H9 (cell line): ENCODE data around the gene JMJD7. TPM values are rescaled to one million over a fixed set of nuclear protein-coding genes. Genes with fewer than 3 reads are reported as not detected.

Experiments
- DNase-seq: peaks from one replicate; pipeline ENCODE4 v3.0.0-alpha.2; 2017
- H2AFZ ChIP-seq: one replicate; pipeline ENCODE4 v1.6.1; 2013; ENCODE audit warnings: mild to moderate bottlenecking, low read length, control low read depth, moderate library complexity
- H2AK5ac ChIP-seq: 2 replicates; pipeline ENCODE4 v1.6.1; 2013; ENCODE audit warnings: low read length, control low read depth, mixed read lengths; ENCODE audit not compliant: insufficient read length
- H2BK120ac ChIP-seq: one replicate; pipeline ENCODE4 v1.6.1; 2013; ENCODE audit warnings: low read depth, mild to moderate bottlenecking, low read length, control low read depth, inconsistent platforms; ENCODE audit not compliant: poor library complexity, severe bottlenecking
- H2BK12ac ChIP-seq: 2 replicates; pipeline ENCODE4 v1.6.1; 2013; ENCODE audit warnings: low read length, control low read depth, mixed read lengths, low read depth; ENCODE audit not compliant: insufficient read length
- H2BK15ac ChIP-seq: 2 replicates; pipeline ENCODE4 v1.6.1; 2013; ENCODE audit warnings: low read depth, low read length, control low read depth
- H2BK20ac ChIP-seq: one replicate; pipeline ENCODE4 v1.6.1; 2013; ENCODE audit warnings: low read depth, mild to moderate bottlenecking, low read length, control low read depth, inconsistent platforms; ENCODE audit not compliant: poor library complexity, severe bottlenecking
- H2BK5ac ChIP-seq: 2 replicates; pipeline ENCODE4 v1.6.1; 2013; ENCODE audit warnings: low read length, control low read depth, mixed read lengths; ENCODE audit not compliant: insufficient read length
- H3K14ac ChIP-seq: 2 replicates; pipeline ENCODE4 v1.6.1; 2013; ENCODE audit warnings: low read length, control low read depth; ENCODE audit not compliant: insufficient read depth
- H3K18ac ChIP-seq: 2 replicates; pipeline ENCODE4 v1.6.1; 2013; ENCODE audit warnings: low read depth, mild to moderate bottlenecking, mixed read lengths, low read length, control low read depth; ENCODE audit not compliant: insufficient read length
- H3K23ac ChIP-seq: 2 replicates; pipeline ENCODE4 v1.6.1; 2013; ENCODE audit warnings: low read length, control low read depth, mixed read lengths, low read depth; ENCODE audit not compliant: insufficient read length
- H3K23me2 ChIP-seq: 2 replicates; pipeline ENCODE4 v1.6.1; 2013; ENCODE audit warnings: low read depth, mild to moderate bottlenecking, mixed read lengths, low read length, control low read depth; ENCODE audit not compliant: insufficient read length, poor library complexity, severe bottlenecking
- H3K27ac ChIP-seq: 2 replicates; pipeline ENCODE4 v1.5.1; 2013; ENCODE audit warnings: low read length, control low read depth, mixed read lengths, low read depth; ENCODE audit not compliant: insufficient read length
- H3K27me3 ChIP-seq: 2 replicates; pipeline ENCODE4 v1.6.1; 2013; ENCODE audit warnings: low read length, control low read depth, inconsistent platforms; ENCODE audit not compliant: insufficient read depth
- H3K4ac ChIP-seq: 2 replicates; pipeline ENCODE4 v1.6.1; 2013; ENCODE audit warnings: low read depth, mild to moderate bottlenecking, control low read depth, inconsistent platforms, low read length, moderate library complexity
- H3K4me1 ChIP-seq: 2 replicates; pipeline ENCODE4 v1.6.1; 2013; ENCODE audit warnings: low read length, control low read depth, inconsistent platforms; ENCODE audit not compliant: insufficient read depth
- H3K4me2 ChIP-seq: 2 replicates; pipeline ENCODE4 v1.6.1; 2013; ENCODE audit warnings: low read length, control low read depth, mixed read lengths; ENCODE audit not compliant: insufficient read length, insufficient read depth
- H3K56ac ChIP-seq: 2 replicates; pipeline ENCODE4 v1.6.1; 2013; ENCODE audit warnings: low read depth, mild to moderate bottlenecking, mixed read lengths, low read length, control low read depth; ENCODE audit not compliant: insufficient read length
- H3K79me1 ChIP-seq: 2 replicates; pipeline ENCODE4 v1.6.1; 2013; ENCODE audit warnings: low read depth, mild to moderate bottlenecking, moderate library complexity, low read length, control low read depth, inconsistent platforms; ENCODE audit not compliant: insufficient read depth, poor library complexity, severe bottlenecking
- H3K79me2 ChIP-seq: 2 replicates; pipeline ENCODE4 v1.6.1; 2013; ENCODE audit warnings: low read length, control low read depth, inconsistent platforms; ENCODE audit not compliant: insufficient read depth
- H3K9ac ChIP-seq: 2 replicates; pipeline ENCODE4 v1.6.1; 2013; ENCODE audit warnings: low read length, control low read depth, mixed read lengths; ENCODE audit not compliant: insufficient read length; ENCODE audit errors: extremely low read depth
- H3K9me3 ChIP-seq: one replicate; pipeline ENCODE4 v1.6.1; 2013; ENCODE audit warnings: low read depth, low read length, inconsistent platforms; ENCODE audit not compliant: control insufficient read depth
- H3T11ph ChIP-seq: one replicate; pipeline ENCODE4 v1.6.1; 2013; ENCODE audit warnings: mild to moderate bottlenecking, low read length, control low read depth, inconsistent platforms
- H4K20me1 ChIP-seq: one replicate; pipeline ENCODE4 v1.6.1; 2013; ENCODE audit not compliant: control insufficient read depth, insufficient read length, insufficient read depth
- H4K5ac ChIP-seq: 2 replicates; pipeline ENCODE4 v1.6.1; 2013; ENCODE audit warnings: low read depth, mild to moderate bottlenecking, mixed read lengths, low read length, control low read depth; ENCODE audit not compliant: insufficient read length
- H4K8ac ChIP-seq: replicated peaks from 2 replicates; pipeline ENCODE4 v1.6.1; 2013; ENCODE audit warnings: low read length, control low read depth, mixed read lengths, low read depth; ENCODE audit not compliant: insufficient read length
- H4K91ac ChIP-seq: 2 replicates; pipeline ENCODE4 v1.6.1; 2013; ENCODE audit warnings: low read depth, mild to moderate bottlenecking, moderate library complexity, mixed read lengths, low read length, control low read depth; ENCODE audit not compliant: insufficient read length
- H3K27ac Mint-ChIP-seq, 3 experiments: 2 replicates in 2 of 3; 3 replicates in 1 of 3; pipeline ENCODE4 v1.8.0; 2020 to 2021; ENCODE audit warnings: mixed read lengths in 3 of 3, mild to moderate bottlenecking in 1 of 3, moderate library complexity in 1 of 3
- H3K27me3 Mint-ChIP-seq: 2 replicates; pipeline ENCODE4 v1.8.0; 2021; ENCODE audit warnings: low read depth, mild to moderate bottlenecking, moderate library complexity, mixed read lengths
- H3K36me3 Mint-ChIP-seq, 3 experiments: 2 replicates in 2 of 3; 3 replicates in 1 of 3; pipeline ENCODE4 v1.8.0; 2020 to 2021; ENCODE audit warnings: low read depth in 3 of 3, mixed read lengths in 3 of 3; ENCODE audit not compliant: insufficient read depth in 1 of 3
- H3K4me1 Mint-ChIP-seq, 2 experiments: 2 replicates each; pipeline ENCODE4 v1.8.0; 2020; ENCODE audit warnings: mixed read lengths in 2 of 2
- H3K4me3 Mint-ChIP-seq, 2 experiments: 2 replicates in 1 of 2; 3 replicates in 1 of 2; pipeline ENCODE4 v1.8.0; 2020 to 2021; ENCODE audit warnings: mild to moderate bottlenecking in 2 of 2, mixed read lengths in 2 of 2, moderate library complexity in 1 of 2
- H3K9me3 Mint-ChIP-seq, 2 experiments: 2 replicates in 1 of 2; 3 replicates in 1 of 2; pipeline ENCODE4 v1.8.0; 2020; ENCODE audit warnings: mild to moderate bottlenecking in 2 of 2, mixed read lengths in 2 of 2, moderate library complexity in 1 of 2
- WGBS: extraction: QIAGEN DNeasy Blood & Tissue Kit; methylation state at CpG from one replicate; pipeline ENCODE4 v1.1.7; 2013; ENCODE audit warnings: missing lambda C conversion rate, low lambda C conversion rate, mixed read lengths; ENCODE audit not compliant: insufficient read length; ENCODE audit errors: extremely low coverage; 5-methylcytosine and 5-hydroxymethylcytosine counted together
- total RNA-seq: library from RNA; stranded (reverse); gene quantifications from 2 replicates; pipeline ENCODE4 v1.2.1, GENCODE V29; 2021
- TF ChIP-seq, protein P1 (sequence below): fragments of 200-600 bp; sonication (generic); conservative IDR thresholded peaks from 3 replicates; pipeline ENCODE4 v1.8.0; 2021; ENCODE audit warnings: antibody characterized with exemption, mild to moderate bottlenecking

The JMJD7 gene
- total RNA-seq, 1 experiment from 2014 or later, result 13.3 TPM

DNA sequence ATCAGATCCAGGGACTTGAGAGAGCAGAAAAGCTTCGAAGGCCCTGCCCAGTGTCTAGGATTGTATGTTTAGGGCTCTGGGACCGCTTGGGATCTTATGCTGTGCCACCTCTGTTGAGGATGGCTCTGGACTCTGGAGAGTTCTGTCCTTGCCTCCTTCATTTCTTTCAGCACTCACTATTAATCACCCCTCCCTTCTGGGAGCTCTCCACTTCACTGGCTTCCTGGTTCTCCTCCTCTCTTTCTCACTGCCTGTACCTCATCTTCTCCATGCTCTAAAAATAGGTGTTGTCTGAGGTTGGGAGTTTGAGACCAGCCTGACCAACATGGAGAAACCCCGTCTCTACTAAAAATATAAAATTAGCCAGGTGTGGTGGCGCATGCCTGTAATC lies 36.4 kb upstream of the JMJD7 start:
- TF ChIP-seq, protein P1, sequence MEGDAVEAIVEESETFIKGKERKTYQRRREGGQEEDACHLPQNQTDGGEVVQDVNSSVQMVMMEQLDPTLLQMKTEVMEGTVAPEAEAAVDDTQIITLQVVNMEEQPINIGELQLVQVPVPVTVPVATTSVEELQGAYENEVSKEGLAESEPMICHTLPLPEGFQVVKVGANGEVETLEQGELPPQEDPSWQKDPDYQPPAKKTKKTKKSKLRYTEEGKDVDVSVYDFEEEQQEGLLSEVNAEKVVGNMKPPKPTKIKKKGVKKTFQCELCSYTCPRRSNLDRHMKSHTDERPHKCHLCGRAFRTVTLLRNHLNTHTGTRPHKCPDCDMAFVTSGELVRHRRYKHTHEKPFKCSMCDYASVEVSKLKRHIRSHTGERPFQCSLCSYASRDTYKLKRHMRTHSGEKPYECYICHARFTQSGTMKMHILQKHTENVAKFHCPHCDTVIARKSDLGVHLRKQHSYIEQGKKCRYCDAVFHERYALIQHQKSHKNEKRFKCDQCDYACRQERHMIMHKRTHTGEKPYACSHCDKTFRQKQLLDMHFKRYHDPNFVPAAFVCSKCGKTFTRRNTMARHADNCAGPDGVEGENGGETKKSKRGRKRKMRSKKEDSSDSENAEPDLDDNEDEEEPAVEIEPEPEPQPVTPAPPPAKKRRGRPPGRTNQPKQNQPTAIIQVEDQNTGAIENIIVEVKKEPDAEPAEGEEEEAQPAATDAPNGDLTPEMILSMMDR, result no peak
- Histone ChIP-seq H3K4me2 (no peak overlapping the region), H2BK5ac (no peak overlapping the region), H3K79me2 (no peaks in the 10 kb centered on the region; the same call in 1 of the 2 replicates), H4K91ac (no peak overlapping the region), H4K5ac (peak overlapping the region; percentile 36), H2BK20ac (no peak overlapping the region), H3K27me3 (no peaks in the 10 kb centered on the region), H2BK120ac (no peak overlapping the region), H3T11ph (no peak overlapping the region), H3K79me1 (no peaks in the 10 kb centered on the region), H3K23ac (no peak overlapping the region), H3K4ac (no peak overlapping the region), H2AK5ac (no peak overlapping the region), H3K23me2 (no peaks in the 10 kb centered on the region), H3K18ac (no peak overlapping the region), H2BK15ac (no peak overlapping the region), H2AFZ (no peak overlapping the region), H3K56ac (no peak overlapping the region), H3K14ac (peak overlapping the region; percentile 79; the same call in 1 of the 2 replicates), H3K9ac (no peak overlapping the region), H2BK12ac (no peak overlapping the region), H3K27ac (no peak overlapping the region), H4K8ac (no peak overlapping the region), H3K9me3 (no peaks in the 10 kb centered on the region), H4K20me1 (no peaks in the 10 kb centered on the region), H3K4me1 (peaks cover 22% of the 10 kb centered on the region)
- no CpG with 5 or more reads among the region's 4 CpGs for WGBS
- H3K4me1 Mint-ChIP-seq, result peaks cover 28 to 31% of the 10 kb centered on the region in 2 experiments
- H3K9me3 Mint-ChIP-seq, result no peaks in the 10 kb centered on the region
- no peaks in the 10 kb centered on the region for H3K27me3 Mint-ChIP-seq
- no peak for DNase-seq
- no peak overlapping the region for H3K4me3 Mint-ChIP-seq
- H3K36me3 Mint-ChIP-seq, result no peaks in the 10 kb centered on the region
- peak overlapping the region in 2 of 3 experiments; percentile 25 to 31; a peak in 1 of 7 replicates for H3K27ac Mint-ChIP-seq
